Cardiac muscle cell (in vitro differentiated cells and primary cell): ENCODE data around the gene C1orf21. TPM values are rescaled to one million over a fixed set of nuclear protein-coding genes. Genes with fewer than 3 reads are reported as not detected.

Experiments
- DNase-seq, 2 donors: peaks; one replicate each; pipeline versions ENCODE4 v3.0.0 to v3.0.0-alpha.2; 2010 to 2017; ENCODE audit warnings: low read depth in 1 of 2, low spot score in 1 of 2
- H3K27ac ChIP-seq: fragments of 200-600 bp; sonication (generic); 2 replicates; pipeline ENCODE4 v1.5.1; 2016
- H3K27me3 ChIP-seq: fragments of 200-600 bp; sonication (generic); 2 replicates; pipeline ENCODE4 v1.6.0; 2016; ENCODE audit warnings: control low read depth
- H3K36me3 ChIP-seq: fragments of 200-600 bp; sonication (generic); 2 replicates; pipeline ENCODE4 v1.5.1; 2016; ENCODE audit warnings: control low read depth
- H3K4me1 ChIP-seq: fragments of 200-600 bp; sonication (generic); 2 replicates; pipeline ENCODE4 v1.8.1; 2017; ENCODE audit warnings: low read depth, mild to moderate bottlenecking, mixed run types
- H3K4me3 ChIP-seq: fragments of 200-600 bp; sonication (generic); 2 replicates; pipeline ENCODE4 v1.5.1; 2016; ENCODE audit warnings: mild to moderate bottlenecking
- H3K9me3 ChIP-seq: fragments of 200-600 bp; sonication (generic); 2 replicates; pipeline ENCODE4 v1.5.1; 2017; ENCODE audit warnings: low read depth, mild to moderate bottlenecking, control low read depth
- polyA plus RNA-seq: library from polyadenylated mRNA; unstranded; fragments of >200 nt; fragmentation: Nextera tagmentation; extraction: Ambion mirVana; gene quantifications from 2 replicates; pipeline ENCODE4 v1.2.1, GENCODE V29; 2016
- total RNA-seq: library from RNA; depleted of rRNA; stranded (reverse); fragments of >200 nt; gene quantifications from 2 replicates; pipeline ENCODE4 v1.2.3, GENCODE V29; 2016
- TF ChIP-seq, protein P1 (sequence below): IDR thresholded peaks from 2 replicates; pipeline ENCODE4 v1.5.1; 2012; ENCODE audit warnings: low read depth, mild to moderate bottlenecking, low read length

C1orf21 gene
- total and polyA plus RNA-seq, 2 experiments from 2014 or later, result 10.9 to 26.8 TPM

DNA sequence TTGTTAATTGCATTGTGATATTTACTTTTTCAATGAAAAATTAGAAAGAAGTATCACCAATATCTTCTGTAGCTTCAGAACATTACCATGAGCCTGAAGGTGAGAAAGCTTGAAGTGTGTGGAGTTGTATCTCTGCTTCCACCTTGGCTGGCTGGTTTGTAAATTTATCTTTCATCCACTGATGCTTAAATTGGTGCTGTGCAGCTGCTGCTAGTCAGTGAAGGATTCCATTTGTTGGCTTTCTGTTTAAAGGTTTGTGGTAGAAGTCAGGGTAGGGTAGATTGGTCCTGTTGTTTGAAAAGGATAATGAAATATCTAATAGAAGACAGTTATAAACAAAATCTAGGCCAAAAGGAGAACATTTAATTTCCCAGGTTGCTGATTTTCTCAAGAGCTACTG, 105.7 kb downstream of the C1orf21 start:
- Histone ChIP-seq H3K36me3 (no peaks in the 10 kb centered on the region), H3K27ac (no peak overlapping the region), H3K9me3 (no peaks in the 10 kb centered on the region), H3K4me1 (peaks cover 19% of the 10 kb centered on the region), H3K27me3 (no peaks in the 10 kb centered on the region), H3K4me3 (no peak overlapping the region)
- TF ChIP-seq, protein P1, sequence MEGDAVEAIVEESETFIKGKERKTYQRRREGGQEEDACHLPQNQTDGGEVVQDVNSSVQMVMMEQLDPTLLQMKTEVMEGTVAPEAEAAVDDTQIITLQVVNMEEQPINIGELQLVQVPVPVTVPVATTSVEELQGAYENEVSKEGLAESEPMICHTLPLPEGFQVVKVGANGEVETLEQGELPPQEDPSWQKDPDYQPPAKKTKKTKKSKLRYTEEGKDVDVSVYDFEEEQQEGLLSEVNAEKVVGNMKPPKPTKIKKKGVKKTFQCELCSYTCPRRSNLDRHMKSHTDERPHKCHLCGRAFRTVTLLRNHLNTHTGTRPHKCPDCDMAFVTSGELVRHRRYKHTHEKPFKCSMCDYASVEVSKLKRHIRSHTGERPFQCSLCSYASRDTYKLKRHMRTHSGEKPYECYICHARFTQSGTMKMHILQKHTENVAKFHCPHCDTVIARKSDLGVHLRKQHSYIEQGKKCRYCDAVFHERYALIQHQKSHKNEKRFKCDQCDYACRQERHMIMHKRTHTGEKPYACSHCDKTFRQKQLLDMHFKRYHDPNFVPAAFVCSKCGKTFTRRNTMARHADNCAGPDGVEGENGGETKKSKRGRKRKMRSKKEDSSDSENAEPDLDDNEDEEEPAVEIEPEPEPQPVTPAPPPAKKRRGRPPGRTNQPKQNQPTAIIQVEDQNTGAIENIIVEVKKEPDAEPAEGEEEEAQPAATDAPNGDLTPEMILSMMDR, result no peak
- no peak for DNase-seq

DNA sequence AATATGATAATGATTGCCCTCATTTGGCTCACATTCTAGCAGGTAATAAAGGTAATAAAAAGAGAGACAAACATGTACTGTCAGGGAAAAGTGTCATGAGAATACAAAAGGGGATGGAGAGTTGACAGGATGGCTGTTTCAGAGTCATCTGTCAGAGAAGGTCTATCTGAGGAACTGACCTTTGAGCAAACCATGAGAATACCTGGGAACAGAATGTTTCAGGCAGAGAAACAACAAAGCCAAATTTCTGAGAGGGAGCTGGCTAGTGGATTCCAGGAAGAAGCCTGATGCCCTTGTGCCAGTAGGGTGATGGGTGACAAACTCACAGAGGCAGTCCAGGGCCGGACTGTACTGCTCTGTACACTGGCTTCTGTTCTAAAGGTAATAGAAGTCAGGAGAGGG, 107.2 kb downstream of the C1orf21 start:
- Histone ChIP-seq H3K4me3 (no peak overlapping the region), H3K27me3 (no peaks in the 10 kb centered on the region), H3K9me3 (no peaks in the 10 kb centered on the region), H3K36me3 (no peaks in the 10 kb centered on the region), H3K27ac (no peak overlapping the region), H3K4me1 (peaks cover 19% of the 10 kb centered on the region)
- TF ChIP-seq, protein P1, result no peak
- DNase-seq, result no peak

DNA sequence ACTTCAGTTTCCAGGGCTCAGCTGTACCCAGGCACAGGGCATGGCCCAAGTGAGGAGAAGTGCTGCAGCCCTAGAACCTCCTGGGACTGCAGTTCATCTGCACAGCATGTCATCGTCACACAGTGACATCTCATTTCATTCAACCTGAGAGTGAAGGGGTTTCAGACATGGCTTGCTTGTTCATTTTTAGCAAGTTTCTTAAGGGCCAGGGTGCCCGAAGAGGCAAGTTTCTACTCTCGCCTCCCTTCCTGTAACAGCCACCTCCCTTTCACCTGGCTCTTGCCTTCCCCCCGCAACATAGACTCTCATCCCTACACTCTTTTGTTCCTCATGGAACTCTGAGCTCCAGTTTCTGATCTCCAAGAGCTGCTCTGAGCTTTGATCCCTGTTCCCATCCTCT, 108.1 kb downstream of the C1orf21 start:
- TF ChIP-seq, protein P1, result no peak
- H3K4me1 ChIP-seq, result peaks cover 19% of the 10 kb centered on the region
- H3K36me3 ChIP-seq, result no peaks in the 10 kb centered on the region
- no peak overlapping the region for H3K27ac ChIP-seq
- no peaks in the 10 kb centered on the region for H3K9me3 ChIP-seq
- no peak overlapping the region for H3K4me3 ChIP-seq
- no peaks in the 10 kb centered on the region for H3K27me3 ChIP-seq
- no peak for DNase-seq

DNA sequence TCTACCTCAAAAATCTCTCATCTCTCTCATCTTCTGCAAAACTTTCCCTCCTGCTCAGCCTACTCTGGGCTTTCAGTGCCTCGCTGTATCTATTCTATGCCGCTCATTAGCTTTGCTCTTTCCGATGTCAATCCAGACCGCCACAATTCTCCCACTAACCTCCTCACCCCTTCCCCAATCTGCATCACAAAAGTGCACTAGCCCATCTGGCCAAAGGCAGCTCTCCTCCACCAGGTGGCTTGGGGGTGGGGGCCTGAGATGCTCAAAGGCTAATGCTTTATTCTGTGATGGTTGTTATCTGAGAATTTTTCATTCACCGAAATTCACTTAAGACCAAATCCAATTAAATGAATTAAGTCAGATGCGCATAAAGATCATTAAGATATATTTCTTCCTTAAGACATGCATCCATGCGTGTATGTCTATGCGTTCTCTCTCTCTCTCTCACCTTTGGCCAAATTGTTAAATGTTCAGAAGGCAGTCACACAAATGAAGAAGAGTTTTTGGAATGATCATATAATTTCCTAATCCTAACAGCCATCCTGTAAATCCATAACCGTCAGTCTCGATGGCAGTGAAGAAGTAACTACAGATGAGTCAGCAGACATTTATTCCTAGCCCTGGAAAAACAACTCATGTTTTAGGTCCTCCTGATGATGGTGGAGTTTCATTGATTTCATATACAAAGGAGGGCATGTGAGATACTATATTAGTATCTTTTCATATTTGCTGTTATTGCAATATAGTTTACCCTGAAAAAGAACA, 111.3 kb downstream of the C1orf21 start:
- peaks cover under 1% of the 10 kb centered on the region for H3K4me1 ChIP-seq
- H3K4me3 ChIP-seq, result no peak overlapping the region
- H3K27me3 ChIP-seq, result no peaks in the 10 kb centered on the region

DNA sequence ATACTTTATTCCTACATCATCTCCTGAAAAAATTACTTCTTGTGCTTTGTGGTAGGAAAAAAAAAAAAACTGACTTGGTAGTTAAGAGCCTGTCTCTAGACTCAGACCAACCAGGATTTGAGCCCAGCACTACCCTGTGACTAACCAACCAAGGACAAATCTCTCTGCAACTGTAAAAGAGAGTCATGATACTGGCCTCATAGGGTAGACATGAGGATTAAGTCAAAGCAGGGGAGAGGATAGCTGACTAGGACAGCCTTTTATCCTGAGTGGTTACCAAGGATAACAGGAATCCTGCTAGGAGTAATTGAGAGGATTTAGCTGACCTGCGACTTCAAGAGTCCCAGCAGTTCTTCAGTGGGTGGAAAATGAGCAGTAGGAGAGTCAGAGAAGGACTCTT, 112.8 kb downstream of the C1orf21 start:
- Histone ChIP-seq H3K9me3 (no peaks in the 10 kb centered on the region), H3K27ac (no peak overlapping the region), H3K4me3 (no peak overlapping the region), H3K27me3 (no peaks in the 10 kb centered on the region), H3K4me1 (peaks cover 9% of the 10 kb centered on the region), H3K36me3 (no peaks in the 10 kb centered on the region)
- TF ChIP-seq, protein P1, result no peak
- no peak for DNase-seq

More for the DNA sequence above, 111.3 kb downstream of the C1orf21 start:
- Histone ChIP-seq H3K9me3 (no peaks in the 10 kb centered on the region), H3K36me3 (no peaks in the 10 kb centered on the region), H3K27ac (no peak overlapping the region)
- DNase-seq, result no peak
- TF ChIP-seq, protein P1, result no peak
